K562 (cell line): ENCODE measurements around the gene AKAP3.

Source experiments
- JUN ChIP-seq, 2 experiments: sonication (generic) in 1 of 2; formaldehyde crosslinking in 1 of 2; IDR thresholded peaks; 2 replicates each; pipeline versions ENCODE4 v1.6.1 to v1.8.0; 2012 to 2022; ENCODE audit warnings: borderline replicate concordance in 2 of 2, mild to moderate bottlenecking in 2 of 2, improper control_type of control experiment in 1 of 2, low read depth in 1 of 2, low read length in 1 of 2, missing genetic modification reagents in 1 of 2
- NFIC ChIP-seq: fragments of 450-650 bp; IDR thresholded peaks from 2 replicates; pipeline ENCODE4 v1.6.1; 2017; ENCODE audit warnings: mild to moderate bottlenecking, inconsistent platforms
- POLR2A ChIP-seq: fragments of 450-650 bp; conservative IDR thresholded peaks from 2 replicates; pipeline ENCODE4 v1.6.1; 2016
- SLC30A9 ChIP-seq: fragments of 250-450 bp; sonication (Bioruptor Pico); IDR thresholded peaks from 2 replicates; pipeline ENCODE4 v1.8.0; 2022; ENCODE audit warnings: mild to moderate bottlenecking, moderate library complexity
- ZBTB34 ChIP-seq: fragments of 250-450 bp; sonication (Bioruptor Pico); IDR thresholded peaks from 2 replicates; pipeline ENCODE4 v1.8.0; 2021; ENCODE audit warnings: mild to moderate bottlenecking, moderate library complexity

- TF ChIP-seq ZBTB34 (CRISPR knock-in tag) (no peak), JUN (IDR thresholded peaks at IDR 0.05; ENCODE audit: borderline replicate concordance, low read depth, low read length) (no peak), JUN (CRISPR knock-in tag; IDR thresholded peaks at IDR 0.05; ENCODE audit: borderline replicate concordance) (no peak), POLR2A (no peak), NFIC (no peak), SLC30A9 (no peak)
Observed at GRCh38 chr12:4569261-4569660, 79.6 kb downstream of the AKAP3 start.
